ENCODE results near the gene DKC1. TPM values are rescaled to one million over a fixed set of nuclear protein-coding genes. Genes with fewer than 3 reads are reported as not detected.
A peak's percentile ranks its signal among the peaks of the same experiment; 100 is the strongest.

The DKC1 gene
- polyA plus RNA-seq, 3 donors: 14.1 to 21.6 (median 17.0) TPM

GRCh38 chrX:154797006-154797405 lies 34.3 kb downstream of the DKC1 start:
- intact Hi-C loops (cut with micrococcal nuclease): loop anchor here in 1 of 2 donors (5.0 kb wide), 1 partner anchor 35 kb away; the partner anchor contains the start of gene DKC1
- no peaks in the 10 kb centered on the region for H3K27me3 ChIP-seq (ENCODE audit: control insufficient read depth in 2 of 2, insufficient read depth in 2 of 2, low read length in 2 of 2)
- H3K9ac ChIP-seq (ENCODE audit: insufficient read depth, low read length, poor library complexity, severe bottlenecking): no peak overlapping the region
- peaks cover 83% of the 10 kb centered on the region for H3K79me2 ChIP-seq (ENCODE audit: insufficient read depth, low read length)
- no peak overlapping the region for H3K4me2 ChIP-seq (replicated peaks; ENCODE audit: extremely low read depth, low read length, poor library complexity, severe bottlenecking)
- H3K9me3 ChIP-seq (replicated peaks in 1 of 2; ENCODE audit: control insufficient read depth in 1 of 2, insufficient read depth in 1 of 2, low read length in 2 of 2): no peaks in the 10 kb centered on the region
- no peak overlapping the region for H2AFZ ChIP-seq (ENCODE audit: insufficient read depth, low read depth, low read length, poor library complexity, severe bottlenecking)
- peaks cover 0 to 4% of the 10 kb centered on the region in 2 donors for H3K36me3 ChIP-seq (replicated peaks in 1 of 2; ENCODE audit: control insufficient read depth in 1 of 2, insufficient read depth in 2 of 2, low read length in 2 of 2)
- H3K27ac ChIP-seq (ENCODE audit: low read depth in 1 of 2, low read length in 2 of 2): peak overlapping the region; percentile 42 to 53
- H3K4me3 ChIP-seq (replicated peaks in 1 of 3; ENCODE audit: low read depth in 2 of 3, low read length in 3 of 3): no peak overlapping the region
- Mint-ChIP-seq H3K4me3 (no peak overlapping the region), H3K36me3 (peaks cover 11 to 31% of the 10 kb centered on the region in 2 donors), H3K9me3 (peaks cover 0 to 2% (median 0%) of the 10 kb centered on the region in 7 donors), H3K27me3 (ENCODE audit: low read depth in 3 of 3) (peaks cover 0 to 2% (median 0%) of the 10 kb centered on the region in 3 donors), H3K4me1 (peaks cover 66% of the 10 kb centered on the region), H3K27ac (peak overlapping the region; percentile 15 to 88 (median 76))
- no peak for DNase-seq
- no CpG with 5 or more reads among the region's 6 CpGs for WGBS (ENCODE audit: insufficient coverage)
- H3K4me1 ChIP-seq (ENCODE audit: control insufficient read depth in 1 of 2, insufficient read depth in 2 of 2, low read length in 2 of 2): peaks cover 68 to 74% of the 10 kb centered on the region in 2 donors
- H4K20me1 ChIP-seq (ENCODE audit: insufficient read depth, low read length): no peaks in the 10 kb centered on the region
- no peak for TF ChIP-seq CTCF (IDR thresholded peaks at IDR 0.05)

- Histone ChIP-seq H3K79me2 (ENCODE audit: insufficient read depth, low read length) (peaks cover 83% of the 10 kb centered on the region), H3K4me3 (replicated peaks in 1 of 3; ENCODE audit: low read depth in 2 of 3, low read length in 3 of 3) (peak overlapping the region in 1 of 3 experiments; percentile 50), H3K4me2 (replicated peaks; ENCODE audit: extremely low read depth, low read length, poor library complexity, severe bottlenecking) (peak overlapping the region; percentile 55), H3K4me1 (ENCODE audit: control insufficient read depth in 1 of 2, insufficient read depth in 2 of 2, low read length in 2 of 2) (peaks cover 87 to 94% of the 10 kb centered on the region in 2 donors), H3K36me3 (replicated peaks in 1 of 2; ENCODE audit: control insufficient read depth in 1 of 2, insufficient read depth in 2 of 2, low read length in 2 of 2) (no peaks in the 10 kb centered on the region), H3K9ac (ENCODE audit: insufficient read depth, low read length, poor library complexity, severe bottlenecking) (peak overlapping the region; percentile 66), H3K9me3 (replicated peaks in 1 of 2; ENCODE audit: control insufficient read depth in 1 of 2, insufficient read depth in 1 of 2, low read length in 2 of 2) (no peaks in the 10 kb centered on the region), H2AFZ (ENCODE audit: insufficient read depth, low read depth, low read length, poor library complexity, severe bottlenecking) (no peak overlapping the region), H3K27me3 (ENCODE audit: control insufficient read depth in 2 of 2, insufficient read depth in 2 of 2, low read length in 2 of 2) (no peaks in the 10 kb centered on the region), H4K20me1 (ENCODE audit: insufficient read depth, low read length) (no peaks in the 10 kb centered on the region), H3K27ac (ENCODE audit: low read depth in 1 of 2, low read length in 2 of 2) (peak overlapping the region; percentile 94 to 100)
- Mint-ChIP-seq H3K27ac (peak overlapping the region; percentile 96 to 98 (median 98)), H3K9me3 (peaks cover 0 to 2% (median 0%) of the 10 kb centered on the region in 7 donors), H3K27me3 (ENCODE audit: low read depth in 3 of 3) (peaks cover 0 to 2% (median 0%) of the 10 kb centered on the region in 3 donors), H3K4me1 (peaks cover 78% of the 10 kb centered on the region), H3K36me3 (peaks cover 8 to 26% of the 10 kb centered on the region in 2 donors), H3K4me3 (peak overlapping the region; percentile 55 to 56)
- intact Hi-C loops (cut with micrococcal nuclease): loop anchor here in 1 of 2 donors (5.0 kb wide), 1 partner anchor 37 kb away; the partner anchor contains the start of gene DKC1
- no peak for DNase-seq
- 80% methylated on average over 1 of the region's 9 CpGs for WGBS (ENCODE audit: insufficient coverage)
- no peak for TF ChIP-seq CTCF (IDR thresholded peaks at IDR 0.05)
These were observed 37.1 kb downstream of the DKC1 start for GRCh38 chrX:154799556-154800348.

Data from CD14-positive monocyte (primary cell).